SK-N-SH (cell line): ENCODE measurements around the gene KRTAP1-3.

Source experiments
- GABPA ChIP-seq: IDR thresholded peaks from 2 replicates; pipeline ENCODE4 v1.4.0; 2012; ENCODE audit warnings: low read depth, mild to moderate bottlenecking
- NFIC ChIP-seq: IDR thresholded peaks from 2 replicates; pipeline ENCODE4 v1.4.0; 2012; ENCODE audit warnings: borderline replicate concordance
- TCF12 ChIP-seq: IDR thresholded peaks from 2 replicates; pipeline ENCODE4 v1.4.0; 2012
- USF1 ChIP-seq: IDR thresholded peaks from 2 replicates; pipeline ENCODE4 v1.4.0; 2012; ENCODE audit warnings: low read depth, borderline replicate concordance
- YY1 ChIP-seq: IDR thresholded peaks from 2 replicates; pipeline ENCODE4 v1.4.0; 2012; ENCODE audit warnings: low read depth, mild to moderate bottlenecking
- TF ChIP-seq, protein P1 (sequence below): fragments of 200-600 bp; sonication (generic); IDR thresholded peaks from 2 replicates; pipeline ENCODE4 v1.6.1; 2017; ENCODE audit warnings: antibody characterized with exemption, mild to moderate bottlenecking, moderate library complexity

DNA sequence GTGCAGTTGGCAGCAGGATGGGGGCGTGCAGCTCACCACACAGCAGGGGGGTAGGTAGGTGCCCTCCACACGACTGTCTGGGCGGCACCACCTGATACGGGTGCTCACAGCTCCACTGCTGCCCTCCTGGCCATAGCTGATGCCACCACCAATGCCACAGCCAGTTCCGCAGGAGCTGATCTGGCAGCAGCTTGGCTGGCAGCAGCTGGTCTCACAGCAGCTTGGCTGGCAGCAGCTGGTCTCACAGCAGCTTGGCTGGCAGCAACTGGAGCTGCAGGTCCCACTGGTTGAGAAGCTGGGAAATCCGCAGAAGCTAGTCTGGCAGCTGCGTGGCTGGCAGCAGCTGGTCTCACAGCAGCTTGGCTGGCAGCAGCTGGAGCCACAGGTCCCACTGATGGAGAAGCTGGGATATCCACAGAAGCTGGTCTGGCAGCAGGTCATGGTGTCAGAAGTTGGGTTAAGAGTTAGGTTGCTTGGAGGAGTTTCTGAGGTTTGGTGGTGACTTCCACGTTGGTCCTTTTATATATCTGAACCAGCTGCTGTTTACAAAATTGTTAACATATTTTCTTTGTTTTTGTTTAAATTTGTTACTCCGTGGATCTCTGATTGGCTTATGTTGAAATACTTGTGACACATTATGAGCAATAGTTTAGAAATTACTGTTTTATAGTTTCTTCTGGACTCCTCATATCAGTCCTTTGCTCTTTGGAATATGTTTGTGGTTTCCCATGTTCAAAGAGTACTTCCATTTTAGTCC, 7.8 kb downstream of the KRTAP1-3 start, which contains the start of gene KRTAP1-5:
- TF ChIP-seq, protein P1, sequence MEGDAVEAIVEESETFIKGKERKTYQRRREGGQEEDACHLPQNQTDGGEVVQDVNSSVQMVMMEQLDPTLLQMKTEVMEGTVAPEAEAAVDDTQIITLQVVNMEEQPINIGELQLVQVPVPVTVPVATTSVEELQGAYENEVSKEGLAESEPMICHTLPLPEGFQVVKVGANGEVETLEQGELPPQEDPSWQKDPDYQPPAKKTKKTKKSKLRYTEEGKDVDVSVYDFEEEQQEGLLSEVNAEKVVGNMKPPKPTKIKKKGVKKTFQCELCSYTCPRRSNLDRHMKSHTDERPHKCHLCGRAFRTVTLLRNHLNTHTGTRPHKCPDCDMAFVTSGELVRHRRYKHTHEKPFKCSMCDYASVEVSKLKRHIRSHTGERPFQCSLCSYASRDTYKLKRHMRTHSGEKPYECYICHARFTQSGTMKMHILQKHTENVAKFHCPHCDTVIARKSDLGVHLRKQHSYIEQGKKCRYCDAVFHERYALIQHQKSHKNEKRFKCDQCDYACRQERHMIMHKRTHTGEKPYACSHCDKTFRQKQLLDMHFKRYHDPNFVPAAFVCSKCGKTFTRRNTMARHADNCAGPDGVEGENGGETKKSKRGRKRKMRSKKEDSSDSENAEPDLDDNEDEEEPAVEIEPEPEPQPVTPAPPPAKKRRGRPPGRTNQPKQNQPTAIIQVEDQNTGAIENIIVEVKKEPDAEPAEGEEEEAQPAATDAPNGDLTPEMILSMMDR: no peak
- TF ChIP-seq YY1: no peak
- TF ChIP-seq GABPA: no peak
- TF ChIP-seq USF1: no peak
- TF ChIP-seq TCF12: no peak
- no peak for TF ChIP-seq NFIC
